ENCODE measurements around the gene GAS2L2.
"Not testable (repeated sequence)": the region's sequence is repeated elsewhere in the genome, so short reads cannot be mapped to it uniquely, and the experiment has no call there.

Gene GAS2L2

DNA sequence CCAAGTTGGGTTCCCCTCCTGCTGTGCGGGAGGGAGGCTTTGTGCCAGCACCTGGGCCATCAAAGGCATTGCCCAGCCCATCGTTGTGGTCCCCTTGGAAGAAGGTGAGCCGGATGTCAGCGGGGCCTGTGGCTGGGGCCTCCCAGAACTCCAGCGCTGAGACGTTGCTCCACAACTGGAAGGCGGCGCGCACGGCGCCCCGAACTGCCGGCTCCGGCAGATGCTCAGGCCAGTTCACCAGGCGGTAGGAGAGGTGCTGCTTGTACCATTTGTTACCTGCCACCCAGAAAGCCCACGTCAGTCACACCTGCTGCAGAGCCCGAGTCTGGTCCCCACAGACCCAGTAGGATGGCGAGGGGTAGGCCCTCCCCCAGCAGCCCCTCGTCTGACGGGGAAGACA, 20.1 kb upstream of the GAS2L2 start:
- DNase-seq (ENCODE audit: low spot score), result no peak

DNA sequence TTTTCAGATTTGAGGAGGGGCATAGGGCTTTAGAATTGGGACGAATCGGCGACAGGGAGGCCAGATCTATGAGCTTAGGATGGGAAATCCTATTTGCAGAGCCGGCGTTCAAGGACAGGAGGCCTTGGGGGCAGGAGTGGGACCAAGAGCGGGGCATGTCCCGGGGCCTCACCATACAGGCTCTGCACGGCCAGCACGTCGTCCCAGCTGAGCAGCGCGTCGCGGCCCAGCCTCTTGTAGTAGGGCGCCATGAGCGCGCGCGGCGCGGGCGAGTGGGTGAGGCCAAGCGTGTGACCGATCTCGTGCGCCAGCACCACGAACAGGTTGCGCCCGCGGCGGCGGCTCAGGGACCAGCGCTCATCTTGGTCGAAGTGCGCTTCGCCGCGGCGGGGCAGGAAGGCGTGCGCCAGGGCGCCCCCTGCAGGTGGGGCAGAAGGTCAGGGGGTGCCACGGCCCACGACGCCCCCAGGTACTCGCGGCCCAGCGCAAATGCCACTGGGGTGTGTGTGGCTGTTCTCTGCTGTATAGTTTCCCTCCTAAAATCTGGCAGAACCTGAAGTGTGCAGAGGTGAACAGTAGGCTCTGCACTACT, 17.0 kb upstream of the GAS2L2 start:
- DNase-seq (ENCODE audit: low spot score), result no peak

DNA sequence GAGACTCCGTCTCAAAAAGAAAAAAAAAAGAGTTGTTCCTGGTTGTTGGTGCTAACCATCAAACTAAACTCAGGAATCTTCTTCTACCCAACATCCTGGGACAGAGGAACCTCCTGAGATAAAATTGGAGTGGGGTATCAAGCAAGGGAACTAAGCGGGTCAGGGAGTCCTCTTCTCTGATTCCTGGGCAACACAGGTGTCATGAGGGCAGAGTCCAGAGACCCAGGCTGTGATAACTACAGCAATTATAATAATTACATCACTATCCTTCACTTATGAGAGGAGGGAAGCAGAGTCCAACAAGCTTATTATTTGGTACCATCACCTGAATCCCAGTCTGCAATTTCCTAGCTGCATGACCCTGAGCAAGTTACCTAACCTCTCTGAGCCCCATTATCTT, 15.8 kb upstream of the GAS2L2 start:
- no peak for DNase-seq (ENCODE audit: low spot score)

DNA sequence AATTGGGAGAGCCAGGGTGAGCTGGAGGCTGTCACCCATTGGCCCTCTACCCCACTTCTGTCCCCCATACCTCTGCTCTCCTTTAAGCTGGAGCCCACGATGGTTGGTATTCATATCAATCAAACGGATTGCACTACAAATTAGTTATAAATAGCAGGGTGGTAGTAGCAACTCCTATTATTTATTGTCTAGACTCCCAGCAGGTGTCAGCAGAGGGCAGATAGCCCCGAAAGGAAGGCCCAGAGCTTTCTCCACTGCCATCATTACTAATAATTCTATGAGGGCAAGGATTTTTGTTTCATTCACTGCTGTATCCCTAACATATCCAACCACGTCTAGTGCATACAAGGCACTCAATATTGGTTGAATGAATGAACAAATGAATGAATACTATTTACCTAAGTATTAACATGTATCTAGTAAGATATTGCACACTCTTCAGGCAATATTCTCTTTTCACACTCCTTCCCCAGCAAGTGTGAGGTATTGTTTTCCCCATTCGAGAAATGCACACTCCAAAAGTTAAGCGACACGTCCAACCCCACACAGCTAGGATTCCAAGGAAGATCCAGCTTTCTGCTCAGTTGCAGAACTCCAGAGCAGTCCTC, 14.0 kb upstream of the GAS2L2 start:
- peak; percentile 11 for DNase-seq (ENCODE audit: low spot score)

DNA sequence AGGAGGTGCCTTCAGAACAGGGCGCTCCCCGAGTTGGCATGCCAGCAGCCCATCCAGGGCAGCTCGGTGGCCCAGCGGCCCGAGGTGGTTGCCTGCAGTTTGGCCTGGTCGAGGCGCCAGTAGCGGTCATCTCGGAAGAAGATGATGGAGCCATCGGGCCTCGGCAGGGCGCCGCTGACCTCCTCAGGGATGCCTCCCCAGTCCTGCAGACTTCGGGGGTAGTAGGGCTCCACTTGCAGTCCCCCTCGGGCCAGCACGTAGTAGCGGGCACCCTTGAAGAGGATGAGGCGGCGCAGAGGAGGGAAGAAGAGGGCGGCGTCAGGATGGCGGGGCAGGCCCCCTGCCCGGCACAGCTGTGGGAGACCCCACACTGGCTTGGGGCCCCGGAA, 13.4 kb upstream of the GAS2L2 start:
- DNase-seq (ENCODE audit: low spot score), result no peak

DNA sequence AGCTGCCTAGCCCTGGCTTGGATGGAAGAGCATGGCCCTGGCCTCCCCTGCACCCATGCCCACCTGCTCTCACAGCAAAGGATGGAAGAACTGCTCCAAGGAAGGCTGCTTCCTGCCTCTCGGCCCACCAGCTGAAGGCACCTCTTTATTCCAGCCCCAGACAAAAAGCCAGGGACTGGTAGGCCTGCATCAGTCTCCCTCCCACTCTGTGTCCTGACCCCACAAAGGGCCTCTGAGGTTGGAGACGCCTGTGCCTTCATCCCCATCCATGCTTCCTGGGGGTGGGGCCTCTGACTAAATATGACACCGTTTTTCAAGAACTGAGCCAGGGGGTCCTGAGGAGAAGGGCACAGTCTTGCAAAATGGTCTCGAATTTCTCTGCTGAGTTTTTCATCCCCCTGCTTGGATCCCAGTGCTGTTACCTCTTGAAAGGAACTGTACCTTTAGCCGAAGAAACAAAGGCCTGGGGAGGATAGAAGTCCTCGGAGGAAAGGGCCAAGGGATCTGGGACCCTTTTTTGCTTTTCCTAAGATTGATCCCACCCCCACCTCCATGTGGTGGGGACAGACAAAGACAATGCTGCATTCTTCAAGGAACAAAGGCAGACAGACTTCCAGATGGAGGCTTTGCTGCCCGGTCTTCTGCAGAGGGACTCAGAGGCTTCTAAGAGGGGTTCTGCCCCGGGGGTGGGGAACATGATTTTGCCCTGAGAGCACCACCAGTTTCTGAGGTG, 12.9 kb upstream of the GAS2L2 start:
- no peak for DNase-seq (ENCODE audit: low spot score)

DNA sequence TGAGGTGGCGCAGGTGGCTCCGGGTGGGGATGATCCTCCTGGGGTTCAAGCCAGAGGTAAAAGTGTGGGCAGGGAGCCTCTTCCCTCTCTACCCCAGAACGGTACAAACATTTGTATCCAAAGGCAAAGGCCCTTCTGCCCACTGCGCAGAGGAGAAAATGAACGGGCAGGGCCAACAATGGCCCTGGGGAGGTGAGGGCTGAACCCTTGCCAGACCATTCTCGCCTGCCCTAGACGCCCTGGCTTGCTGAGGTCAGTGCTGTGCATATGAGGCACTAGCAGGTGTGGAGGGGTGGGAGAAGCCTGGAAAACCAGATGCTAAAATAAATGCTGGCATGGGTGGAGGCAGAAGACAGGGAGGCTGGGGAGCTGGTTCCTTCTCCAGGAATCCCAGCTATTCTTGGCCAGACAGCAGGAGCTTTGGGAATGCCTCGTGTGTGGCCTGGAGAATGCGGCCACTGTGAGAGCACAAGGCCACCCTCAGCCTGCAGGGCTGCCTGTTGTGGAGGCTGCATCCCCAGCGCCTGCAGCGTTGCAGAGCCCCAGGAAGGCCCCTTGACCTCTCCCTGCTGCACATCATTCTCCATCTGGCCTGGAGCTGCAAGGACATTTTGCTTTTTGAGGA, 12.2 kb upstream of the GAS2L2 start:
- no peak for DNase-seq (ENCODE audit: low spot score)

DNA sequence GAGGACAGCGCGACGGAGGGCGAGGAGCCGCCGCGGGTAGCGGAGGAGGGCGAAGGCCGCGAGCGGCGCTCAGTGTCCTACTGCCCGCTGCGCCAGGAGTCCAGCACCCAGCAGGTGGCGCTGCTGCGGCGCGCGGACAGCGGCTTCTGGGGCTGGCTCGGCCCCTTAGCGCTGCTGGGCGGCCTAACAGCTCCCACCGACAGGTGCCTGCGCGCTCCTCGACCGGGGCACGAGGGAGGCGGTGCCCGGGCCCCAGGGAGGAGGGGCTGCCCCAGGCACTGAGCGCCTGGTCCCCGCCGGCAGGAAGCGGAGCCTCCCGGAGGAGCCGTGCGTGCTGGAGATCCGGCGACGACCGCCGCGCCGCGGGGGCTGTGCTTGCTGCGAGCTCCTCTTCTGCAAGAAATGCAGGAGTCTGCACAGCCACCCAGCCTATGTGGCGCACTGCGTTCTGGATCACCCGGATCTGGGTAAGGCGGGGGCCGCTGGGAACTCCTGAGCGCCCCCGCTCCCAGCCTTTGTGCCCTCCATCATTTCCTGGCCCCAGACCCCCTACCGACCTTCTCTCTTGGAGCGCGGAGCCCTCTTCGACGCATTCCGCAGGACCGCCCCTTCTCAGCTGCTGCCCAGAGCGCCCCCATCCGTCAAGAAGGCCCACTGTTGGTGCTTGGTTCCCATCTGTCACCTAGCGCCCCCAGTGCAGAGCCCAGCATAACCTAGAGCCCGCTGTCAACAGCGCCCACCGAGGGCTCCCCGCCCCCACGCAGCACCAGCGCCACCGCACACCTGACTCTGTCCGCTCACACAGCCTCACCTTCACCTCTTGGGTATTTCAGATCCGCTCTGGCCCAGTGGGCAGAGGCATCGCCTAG, 11.3 kb upstream of the GAS2L2 start:
- DNase-seq (ENCODE audit: low spot score), result peak; percentile 73

DNA sequence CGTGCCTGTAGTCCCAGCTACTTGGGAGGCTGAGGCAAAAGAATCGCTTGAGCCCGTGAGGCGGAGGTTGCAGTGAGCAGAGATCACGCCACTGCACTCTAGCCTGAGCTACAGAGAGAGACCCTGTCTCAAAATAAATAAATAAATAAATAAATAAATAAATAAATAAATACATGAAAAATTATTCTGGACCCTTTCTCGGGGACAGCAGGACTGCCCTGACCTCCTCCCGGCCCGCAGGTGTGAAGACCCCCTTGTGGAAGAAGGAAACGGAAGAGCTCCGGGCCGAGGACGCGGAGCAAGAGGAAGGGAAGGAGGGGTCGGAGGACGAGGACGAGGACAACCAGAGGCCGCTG, 10.7 kb upstream of the GAS2L2 start:
- no peak for DNase-seq (ENCODE audit: low spot score)

DNA sequence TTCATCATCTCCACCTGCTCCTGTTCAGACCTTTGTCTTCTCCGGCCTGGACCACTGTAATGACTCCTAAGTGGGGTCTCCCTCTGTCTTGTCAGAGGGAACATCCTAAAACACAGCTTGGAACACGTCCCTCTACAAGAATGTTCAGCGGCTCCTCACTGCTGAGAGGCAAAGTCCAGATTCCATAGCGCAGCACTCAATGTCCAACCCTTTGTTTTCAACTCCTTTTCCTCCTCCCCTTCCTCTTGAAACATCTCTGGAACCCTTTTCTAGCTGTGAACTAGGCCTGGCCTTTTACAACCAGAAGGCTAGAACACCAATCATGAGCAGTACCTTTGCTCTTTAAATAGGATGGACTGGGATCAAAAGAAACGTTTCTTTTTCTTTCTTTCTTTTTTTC, 8.6 kb upstream of the GAS2L2 start:
- no peak for DNase-seq (ENCODE audit: low spot score)

DNA sequence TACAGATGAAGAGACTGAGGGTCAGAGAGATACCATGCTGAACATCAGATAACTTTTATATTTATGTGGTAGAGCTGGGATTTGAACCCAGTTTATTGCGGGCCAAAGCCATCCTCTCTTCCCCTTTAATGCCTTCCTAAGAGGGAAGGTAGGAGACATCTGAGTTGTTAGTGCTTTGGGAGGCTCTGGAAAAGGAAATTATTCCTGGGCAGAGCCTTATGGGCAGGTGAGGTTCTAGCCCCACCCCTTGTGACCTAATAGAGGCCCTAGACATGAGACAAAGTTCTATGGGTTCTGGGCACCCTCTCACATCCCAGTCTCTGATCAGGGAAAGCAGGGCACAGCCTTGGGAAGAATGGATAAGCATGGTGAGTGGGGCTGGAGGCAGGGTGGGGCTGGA, 7.5 kb upstream of the GAS2L2 start, which contains the start of gene C17orf50:
TSS of gene C17orf50 (plus strand) at position 301 of the 400 bp plus-strand sequence. CDS start at position 356, 55 bp downstream.
- DNase-seq (ENCODE audit: low spot score), result no peak

DNA sequence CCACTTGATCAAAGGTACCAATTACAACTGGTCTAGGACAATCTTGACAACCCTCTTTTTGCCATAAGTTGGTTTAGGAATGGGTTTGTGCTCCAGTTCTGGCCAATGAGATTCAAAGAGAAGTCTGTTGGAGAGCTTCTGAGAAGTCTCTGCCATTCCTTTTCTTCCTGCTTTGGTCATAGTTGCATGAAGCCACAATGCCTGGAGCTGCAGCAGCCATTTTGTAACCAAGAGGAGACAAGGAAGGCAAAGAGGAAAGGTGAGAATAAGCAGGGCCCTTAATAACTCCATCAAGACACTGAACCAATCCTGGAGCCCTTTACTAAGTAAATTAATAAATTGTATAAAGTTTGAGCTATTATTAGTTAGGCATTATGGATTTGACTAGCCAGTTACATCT, 4.2 kb upstream of the GAS2L2 start:
- DNase-seq (ENCODE audit: low spot score), result no peak

DNA sequence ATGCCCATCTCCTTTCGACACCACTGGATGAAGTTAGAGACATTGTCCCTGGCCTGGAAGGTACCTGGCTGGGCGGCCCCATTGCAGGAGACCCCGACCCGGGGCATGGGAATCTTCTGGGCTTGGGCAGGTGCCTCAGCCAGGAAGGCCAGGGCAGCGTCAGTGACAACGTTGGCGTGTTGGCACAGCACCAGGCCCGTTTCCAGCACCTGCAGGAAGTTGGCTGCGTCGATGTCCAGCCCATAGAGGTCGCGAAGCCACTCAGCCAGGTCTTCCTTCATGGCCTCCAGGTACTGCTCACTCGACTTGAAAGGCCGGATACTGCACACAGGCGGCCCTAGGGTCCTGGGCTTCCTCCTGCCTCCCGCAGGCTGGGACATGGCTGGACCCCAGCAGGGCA, 568 bp downstream of the GAS2L2 start:
- DNase-seq (ENCODE audit: low spot score), result no peak

DNA sequence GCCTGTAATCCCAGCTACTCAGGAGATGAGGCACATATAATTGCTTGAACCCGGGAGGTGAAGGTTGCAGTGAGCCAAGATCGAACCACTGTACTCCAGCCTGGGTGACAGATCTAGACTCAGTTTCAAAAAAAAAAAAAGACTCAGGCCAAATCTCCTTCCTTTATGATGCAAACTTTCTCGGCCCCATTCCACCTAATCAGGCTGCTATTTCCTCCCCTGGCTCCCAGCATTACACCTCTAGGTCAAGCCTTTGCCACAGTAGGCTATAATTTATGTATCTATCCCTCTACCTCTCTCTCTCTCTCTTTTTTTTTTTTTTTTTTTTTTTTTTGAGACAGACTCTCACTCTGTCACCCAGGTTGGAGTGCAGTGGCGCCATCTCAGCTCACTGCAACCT, 1.5 kb downstream of the GAS2L2 start:
- not testable (repeated sequence) for DNase-seq (ENCODE audit: low spot score)

DNA sequence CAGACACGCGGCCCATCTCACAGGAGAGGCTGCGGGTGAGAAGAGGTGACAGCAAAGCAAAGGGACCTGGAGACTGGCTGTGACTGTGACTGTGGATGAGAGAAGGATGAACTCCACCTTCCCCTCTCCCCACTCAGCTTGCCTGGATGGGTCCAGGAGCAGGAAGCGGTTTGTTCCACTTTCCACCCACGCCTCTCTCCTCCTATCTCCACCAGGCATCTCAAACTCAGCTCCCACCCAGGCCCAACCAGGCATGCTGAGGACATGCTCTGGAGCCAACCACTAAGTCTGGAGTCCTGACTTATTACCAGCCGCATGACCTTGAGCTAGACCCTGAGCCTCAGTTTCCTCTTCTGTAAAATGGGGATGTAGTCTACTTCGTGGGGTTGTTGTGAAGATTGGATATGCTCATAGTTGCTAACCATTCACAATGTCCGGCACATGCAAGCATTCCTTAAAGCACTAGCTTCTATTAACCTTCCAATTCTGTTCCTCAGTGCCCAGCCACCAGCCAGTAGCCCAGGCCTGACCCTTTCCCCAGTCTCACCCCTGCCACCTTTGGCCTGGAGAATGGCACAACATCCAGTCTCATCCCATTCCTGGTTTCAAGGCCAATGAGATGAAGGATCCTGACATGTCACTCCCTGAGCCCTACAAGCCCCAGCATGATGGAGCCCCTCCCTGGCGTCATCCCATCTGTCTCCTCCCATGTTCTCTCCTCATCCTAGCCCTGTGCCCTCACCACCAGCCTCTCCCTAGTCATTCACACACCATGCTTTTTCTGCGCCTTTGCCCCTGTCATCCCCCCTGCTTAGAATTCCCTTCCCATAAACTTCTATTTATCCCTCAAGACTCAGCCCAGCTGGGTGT, 2.3 kb downstream of the GAS2L2 start:
- no peak for DNase-seq (ENCODE audit: low spot score)

DNA sequence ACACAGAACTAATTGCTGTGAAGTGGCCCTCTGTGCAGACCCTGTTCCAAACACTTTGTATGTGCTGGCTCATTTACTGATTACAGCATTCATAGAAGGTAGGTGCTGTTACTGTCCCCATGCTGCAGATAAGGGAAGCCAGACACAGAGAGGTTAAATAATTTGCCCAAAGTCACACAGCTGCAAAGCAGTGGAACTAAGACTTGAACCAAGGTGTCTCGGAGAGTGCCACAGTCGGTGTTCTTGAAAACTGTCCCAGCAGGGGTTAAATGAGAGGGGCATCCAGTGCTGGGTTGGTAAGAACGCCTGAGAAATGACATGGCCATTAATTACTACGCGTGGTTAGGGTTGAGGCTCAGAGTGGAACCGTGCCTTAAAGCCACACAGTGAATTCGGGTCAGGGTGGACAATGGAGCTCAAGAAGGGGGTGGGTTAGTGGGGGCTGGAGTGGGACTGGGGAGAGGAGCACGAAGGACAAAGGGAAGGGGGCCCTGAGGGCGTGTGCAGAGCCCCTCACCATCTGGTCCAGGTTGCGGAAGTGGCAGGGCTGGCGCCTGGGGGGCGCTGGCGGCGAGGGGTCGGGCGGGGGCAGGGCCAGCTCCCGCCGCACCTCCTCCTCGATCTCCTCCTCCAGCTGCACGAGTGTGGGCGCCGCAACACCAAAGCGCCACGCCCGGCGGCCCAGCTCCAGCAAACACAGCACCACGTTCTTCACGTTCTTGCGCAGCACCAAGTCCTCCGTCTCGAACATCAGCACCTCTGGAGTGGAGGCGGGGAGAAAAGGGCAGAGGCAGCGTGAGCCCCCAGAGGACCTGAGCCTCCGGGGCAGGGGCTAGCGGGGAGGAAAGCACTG, 3.3 kb downstream of the GAS2L2 start:
- no peak for DNase-seq (ENCODE audit: low spot score)

DNA sequence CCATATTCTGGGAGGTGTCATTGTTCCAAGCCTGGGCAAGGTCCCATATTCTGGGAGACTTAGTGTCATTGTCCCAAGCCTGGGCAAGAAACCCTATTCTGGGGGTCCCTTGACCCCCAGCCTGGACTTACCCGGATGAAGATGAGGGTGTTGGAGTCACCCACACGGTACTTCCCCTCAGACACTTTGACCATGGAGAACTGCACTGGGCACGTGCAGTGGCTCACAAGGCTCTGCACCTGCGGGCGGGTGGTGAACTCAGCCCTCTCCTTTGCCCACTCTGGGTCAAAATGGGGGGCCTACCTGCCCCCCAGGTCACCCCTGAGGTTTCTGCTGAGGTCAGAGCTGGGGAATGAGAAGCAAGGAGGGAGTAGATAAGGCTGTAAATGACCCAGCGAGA, 4.1 kb downstream of the GAS2L2 start:
- DNase-seq (ENCODE audit: low spot score), result no peak

DNA sequence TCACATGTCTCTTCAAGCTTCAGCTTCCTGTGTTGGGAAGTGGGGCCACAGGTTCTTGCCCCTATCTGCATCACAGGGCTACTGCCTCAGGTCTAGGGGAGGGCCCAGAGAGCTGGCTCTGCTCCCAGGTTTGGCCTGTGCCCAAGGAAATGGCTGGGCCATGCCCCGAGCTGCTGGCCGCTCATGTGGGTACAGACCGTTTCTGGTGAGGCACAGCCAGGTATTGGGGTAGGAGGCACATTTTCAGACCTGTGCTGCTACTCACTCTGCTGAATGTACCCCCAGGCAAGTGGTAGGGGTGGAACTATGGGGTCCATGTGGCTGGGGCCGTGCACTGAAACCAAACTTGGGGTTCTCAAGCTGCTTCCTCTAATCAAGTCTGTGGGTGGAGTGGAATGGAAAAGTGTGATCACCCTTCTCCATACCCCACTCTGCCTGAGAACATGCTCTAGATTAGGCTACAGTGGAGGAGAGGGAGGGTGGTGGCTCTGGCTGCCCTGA, 4.6 kb downstream of the GAS2L2 start:
- no peak for DNase-seq (ENCODE audit: low spot score)

DNA sequence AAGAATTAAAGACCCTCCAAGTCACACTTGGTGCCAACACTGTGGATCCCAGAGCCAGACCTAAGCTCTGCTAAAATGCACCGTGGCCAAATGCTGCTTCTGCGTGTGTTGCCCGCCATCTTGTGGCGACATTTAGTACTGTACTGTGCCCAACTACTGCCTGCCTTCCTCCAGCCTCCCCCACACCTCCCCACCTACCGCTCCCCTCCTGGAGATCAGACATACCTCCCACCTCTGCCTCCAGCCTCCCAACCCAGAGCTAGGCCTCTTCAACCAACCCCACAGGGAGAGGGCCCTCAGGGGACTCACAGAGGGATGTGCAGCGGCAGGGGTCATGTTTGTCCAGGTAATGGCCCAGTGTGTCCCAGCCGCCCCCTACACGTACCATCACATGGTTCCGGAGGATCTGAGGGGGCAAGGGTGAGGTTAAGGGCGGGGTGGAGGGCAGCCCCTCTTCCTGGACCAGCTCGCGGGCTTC, 5.5 kb downstream of the GAS2L2 start:
- DNase-seq (ENCODE audit: low spot score), result peak; percentile 51

Data from globus pallidus (tissue), 1 donor.